Measurements from ENCODE around the gene NDUFA13.

NDUFA13 gene

GRCh38 chr19:19510432-19510831 lies 5.6 kb upstream of the NDUFA13 start:
- no peak for DNase-seq (ENCODE audit: low read depth)

GRCh38 chr19:19513682-19514081 lies 2.3 kb upstream of the NDUFA13 start:
- no peak for DNase-seq (ENCODE audit: low read depth)

DNA sequence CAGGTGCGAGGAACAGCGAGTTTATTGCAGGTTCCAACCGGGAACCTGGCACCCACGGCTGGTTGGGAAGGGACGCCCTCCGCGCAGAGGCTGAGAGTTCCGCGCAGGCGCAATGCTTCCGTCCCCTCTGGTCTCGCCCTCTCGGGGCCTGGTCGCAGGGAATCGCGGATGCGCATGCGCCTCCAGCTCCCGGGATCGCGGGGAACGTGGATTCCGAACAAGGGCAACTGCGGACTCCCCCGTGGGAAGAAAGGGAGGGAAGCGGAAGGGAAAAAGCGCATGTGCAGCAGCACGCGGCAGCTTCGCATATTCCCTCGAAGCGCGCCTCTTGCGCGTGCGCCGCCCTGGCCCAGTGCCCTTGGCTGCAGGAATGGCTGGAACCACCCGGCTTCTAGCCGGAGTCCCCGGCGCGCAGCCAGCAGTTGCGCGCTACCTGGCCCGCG lies 1.8 kb upstream of the NDUFA13 start:
- no peak for DNase-seq (ENCODE audit: low read depth)

DNA sequence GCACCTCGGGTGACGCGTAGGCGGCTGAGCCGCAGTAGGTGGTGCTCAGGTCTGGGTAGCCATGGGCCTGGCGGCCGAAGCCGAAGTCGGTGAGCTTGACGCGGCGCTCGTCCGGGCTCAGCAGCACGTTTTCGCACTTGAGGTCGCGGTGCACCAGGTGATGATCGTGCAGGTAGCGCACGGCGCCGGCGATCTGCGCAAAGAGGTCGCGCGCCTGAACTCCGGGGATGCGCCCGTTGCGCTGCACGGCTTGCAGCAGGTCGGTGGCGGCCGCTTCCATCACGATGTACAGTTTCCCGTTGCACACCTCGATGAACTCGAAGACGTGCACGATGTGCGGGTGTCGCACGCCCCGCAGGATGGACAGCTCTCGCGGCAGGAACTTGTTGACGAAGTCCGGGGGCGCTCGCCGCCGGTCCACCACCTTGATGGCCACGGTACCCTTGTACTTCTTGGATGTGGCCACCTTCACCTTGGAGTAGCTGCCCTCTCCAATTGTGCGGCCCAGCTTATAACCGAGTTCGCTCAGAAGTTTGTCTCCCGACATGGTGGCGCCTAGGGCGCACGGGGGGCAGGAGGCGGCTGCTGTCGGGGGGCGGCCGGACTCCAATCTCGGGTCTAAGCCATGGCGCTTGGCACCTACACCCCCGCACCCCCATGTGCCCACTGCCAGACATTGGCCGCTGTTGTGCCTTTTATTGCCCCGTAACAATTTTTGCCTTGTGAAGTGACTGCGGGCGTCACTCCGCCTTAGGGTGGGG lies 964 bp upstream of the NDUFA13 start, which contains the start of gene TSSK6:
TSS of gene TSSK6 (minus strand) at position 668 of the 761 bp plus-strand sequence. CDS start at position 547, 121 bp downstream.
- DNase-seq (ENCODE audit: low read depth): no peak

- DNase-seq (ENCODE audit: low read depth): no peak
Measured at GRCh38 chr19:19517235-19517619, 1.2 kb downstream of the NDUFA13 start.

- DNase-seq (ENCODE audit: low read depth): no peak
Measured at GRCh38 chr19:19520989-19521388, 5.0 kb downstream of the NDUFA13 start.

- no peak for DNase-seq (ENCODE audit: low read depth)
Measured at GRCh38 chr19:19523177-19523576, 7.2 kb downstream of the NDUFA13 start.

DNA sequence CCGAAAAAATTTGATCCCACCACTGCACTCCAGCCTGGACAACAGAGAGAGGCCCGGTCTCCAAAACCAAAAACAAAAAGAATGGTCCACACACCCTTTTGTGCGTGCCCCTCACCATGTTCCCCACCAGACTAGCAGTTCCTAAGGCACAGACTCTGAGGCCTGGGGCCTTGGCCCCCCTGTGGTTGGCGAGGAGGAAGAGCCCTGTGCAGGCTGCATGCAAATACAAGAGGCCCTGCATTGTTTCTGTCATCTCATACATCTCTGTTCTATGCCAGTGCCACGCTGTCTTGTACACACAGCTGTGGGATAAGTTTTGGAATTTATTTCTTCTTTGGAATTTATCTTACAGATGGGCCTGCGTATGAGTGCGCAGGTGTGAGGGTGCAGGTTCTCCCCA lies 8.0 kb downstream of the NDUFA13 start:
- DNase-seq (ENCODE audit: low read depth): no peak

DNA sequence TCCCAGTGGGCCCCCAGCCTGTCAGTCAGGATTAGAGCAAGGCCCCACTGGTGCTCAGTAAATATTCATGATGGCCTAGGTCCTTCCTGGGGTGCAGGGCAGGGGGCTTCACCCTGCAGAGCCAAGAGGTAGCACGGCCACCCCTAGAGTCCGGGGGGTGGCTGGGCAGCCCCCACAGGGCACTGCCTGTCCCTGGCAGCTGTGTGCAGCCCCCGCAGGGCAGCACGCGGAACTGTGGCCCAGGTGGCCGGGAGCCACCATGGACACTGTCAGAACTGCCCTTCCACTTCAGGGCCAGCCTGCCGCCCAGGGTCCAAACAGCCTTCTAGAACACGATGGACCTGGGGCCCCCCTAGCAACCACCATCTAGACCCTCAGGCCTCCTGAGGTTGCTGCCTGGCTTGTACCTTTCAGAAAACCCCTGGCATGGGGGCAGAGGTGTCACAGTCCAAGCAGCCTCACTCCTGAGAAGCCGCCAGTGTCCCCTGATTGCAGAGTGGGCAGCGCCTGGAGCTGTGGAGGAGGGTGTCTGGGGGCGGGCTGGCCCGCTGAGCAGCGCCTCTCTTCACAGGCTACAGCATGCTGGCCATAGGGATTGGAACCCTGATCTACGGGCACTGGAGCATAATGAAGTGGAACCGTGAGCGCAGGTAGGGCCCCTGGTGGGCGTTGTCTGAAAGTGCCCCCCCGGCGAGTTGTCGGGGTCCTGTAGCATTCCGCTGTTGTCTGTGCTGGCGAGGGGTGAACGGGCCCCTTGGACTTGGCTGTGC lies 9.8 kb downstream of the NDUFA13 start:
- no peak for DNase-seq (ENCODE audit: low read depth)

GRCh38 chr19:19526581-19527370 lies 10.8 kb downstream of the NDUFA13 start:
- DNase-seq (ENCODE audit: low read depth): no peak

DNA sequence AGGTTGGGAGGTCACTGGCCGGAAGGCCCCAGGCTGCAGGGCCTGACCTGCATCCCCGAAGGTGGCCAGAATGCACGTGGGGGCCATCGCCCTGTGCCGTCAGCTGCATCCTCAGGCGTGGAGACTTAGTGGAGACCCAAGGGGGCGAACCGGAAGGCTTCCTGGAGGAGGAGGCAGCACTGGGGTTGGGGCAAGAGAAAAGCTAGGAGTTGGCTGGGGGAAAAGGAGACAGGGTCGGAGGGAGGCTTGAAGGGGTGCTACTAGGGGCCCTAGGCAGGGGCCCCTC lies 11.3 kb downstream of the NDUFA13 start:
- no peak for DNase-seq (ENCODE audit: low read depth)

DNA sequence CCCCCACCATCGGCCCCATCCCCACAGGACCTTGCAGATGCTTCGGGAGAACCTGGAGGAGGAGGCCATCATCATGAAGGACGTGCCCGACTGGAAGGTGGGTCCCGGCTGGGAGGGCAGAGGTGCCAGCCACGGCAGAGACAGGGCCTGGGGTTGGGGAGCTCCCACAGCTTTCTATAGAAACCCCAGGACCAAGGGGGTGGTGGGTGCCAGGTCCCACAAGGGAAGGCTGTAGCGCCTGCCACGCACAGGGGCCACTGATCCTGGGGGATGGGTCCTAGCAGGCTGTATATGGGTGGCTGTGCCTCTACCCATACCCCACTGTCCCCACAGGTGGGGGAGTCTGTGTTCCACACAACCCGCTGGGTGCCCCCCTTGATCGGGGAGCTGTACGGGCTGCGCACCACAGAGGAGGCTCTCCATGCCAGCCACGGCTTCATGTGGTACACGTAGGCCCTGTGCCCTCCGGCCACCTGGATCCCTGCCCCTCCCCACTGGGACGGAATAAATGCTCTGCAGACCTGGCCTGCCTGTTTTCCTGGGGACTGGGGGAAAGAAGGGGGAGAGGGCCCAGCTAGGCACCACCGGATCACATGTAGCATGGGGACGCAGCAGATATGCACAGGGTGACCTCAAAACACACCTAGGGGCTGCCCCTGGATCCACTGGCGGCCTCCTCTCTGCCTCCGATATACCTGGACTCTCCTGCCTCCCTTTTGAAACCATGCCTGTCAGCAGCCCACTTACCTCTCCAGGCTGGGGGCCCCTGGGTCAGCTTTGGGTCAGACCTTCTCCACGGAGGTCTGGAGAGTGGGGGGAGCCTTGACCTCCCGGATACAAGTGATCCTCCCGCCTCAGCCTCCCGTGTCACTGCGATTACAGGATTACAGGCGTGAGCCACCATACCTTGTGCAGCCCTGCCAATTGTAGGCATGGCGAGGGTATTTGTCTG lies 11.9 kb downstream of the NDUFA13 start:
- no peak for DNase-seq (ENCODE audit: low read depth)

- no peak for DNase-seq (ENCODE audit: low read depth)
Measured at GRCh38 chr19:19528721-19529490, 12.9 kb downstream of the NDUFA13 start, which contains the start of gene YJEFN3. TSS of gene YJEFN3 (plus strand) at chr19:19528911. CDS start at chr19:19528933, 22 bp downstream.

DNA sequence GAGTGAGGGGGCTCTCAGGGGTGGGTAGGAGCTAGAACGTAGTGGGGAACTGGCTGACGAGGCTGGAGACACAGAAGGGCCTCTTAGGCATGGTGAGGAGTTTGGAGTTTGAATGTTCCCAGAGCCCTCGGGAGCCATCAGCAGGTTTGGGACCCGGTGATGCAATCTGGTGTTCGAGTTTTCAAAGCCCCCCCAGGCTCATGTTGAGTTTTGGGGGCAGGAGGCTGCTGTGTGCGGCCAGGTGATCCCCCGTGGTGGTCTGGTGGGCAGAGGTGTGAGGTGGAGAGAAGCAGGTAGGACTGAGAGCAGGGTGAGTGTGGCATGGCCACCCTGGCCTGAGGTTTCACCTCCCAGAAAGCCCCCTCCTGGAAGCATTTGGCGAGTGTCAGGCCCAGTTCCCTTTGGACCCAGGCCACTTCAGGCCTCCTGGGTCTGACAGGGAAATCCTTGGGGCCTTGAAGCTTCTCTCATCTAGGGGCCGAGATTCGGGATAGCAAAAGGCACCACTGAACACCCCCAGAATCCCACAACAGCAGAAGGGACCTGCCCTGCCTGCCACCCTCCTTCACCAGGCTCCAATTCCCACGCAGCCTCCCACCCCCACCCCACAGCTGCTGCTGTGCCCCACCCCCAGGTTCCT lies 13.9 kb downstream of the NDUFA13 start:
- no peak for DNase-seq (ENCODE audit: low read depth)

GRCh38 chr19:19530423-19530804 lies 14.4 kb downstream of the NDUFA13 start:
- no peak for DNase-seq (ENCODE audit: low read depth)

DNA sequence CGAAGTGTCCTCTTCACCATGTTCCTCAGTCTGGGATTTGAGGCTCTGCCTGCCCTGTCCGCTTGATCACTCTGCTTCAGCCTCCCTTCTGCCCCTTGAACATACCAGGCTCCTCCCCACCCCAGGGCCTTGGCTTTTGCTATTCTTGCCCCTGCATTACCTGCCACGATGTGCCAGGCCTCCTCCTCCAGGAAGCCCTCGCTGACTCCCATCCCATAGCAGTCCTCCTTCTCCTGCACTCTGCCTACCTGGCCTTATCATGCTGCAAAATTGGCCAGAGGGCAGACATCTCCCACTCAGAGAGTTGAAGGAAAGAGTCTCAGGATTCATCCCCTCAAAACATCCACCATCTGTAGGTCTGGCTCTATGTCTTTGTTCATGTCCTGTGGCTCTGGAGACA lies 14.9 kb downstream of the NDUFA13 start:
- DNase-seq (ENCODE audit: low read depth): no peak

- peak; percentile 80 for DNase-seq (ENCODE audit: low read depth)
Measured at GRCh38 chr19:19531951-19532805, 16.2 kb downstream of the NDUFA13 start.

DNA sequence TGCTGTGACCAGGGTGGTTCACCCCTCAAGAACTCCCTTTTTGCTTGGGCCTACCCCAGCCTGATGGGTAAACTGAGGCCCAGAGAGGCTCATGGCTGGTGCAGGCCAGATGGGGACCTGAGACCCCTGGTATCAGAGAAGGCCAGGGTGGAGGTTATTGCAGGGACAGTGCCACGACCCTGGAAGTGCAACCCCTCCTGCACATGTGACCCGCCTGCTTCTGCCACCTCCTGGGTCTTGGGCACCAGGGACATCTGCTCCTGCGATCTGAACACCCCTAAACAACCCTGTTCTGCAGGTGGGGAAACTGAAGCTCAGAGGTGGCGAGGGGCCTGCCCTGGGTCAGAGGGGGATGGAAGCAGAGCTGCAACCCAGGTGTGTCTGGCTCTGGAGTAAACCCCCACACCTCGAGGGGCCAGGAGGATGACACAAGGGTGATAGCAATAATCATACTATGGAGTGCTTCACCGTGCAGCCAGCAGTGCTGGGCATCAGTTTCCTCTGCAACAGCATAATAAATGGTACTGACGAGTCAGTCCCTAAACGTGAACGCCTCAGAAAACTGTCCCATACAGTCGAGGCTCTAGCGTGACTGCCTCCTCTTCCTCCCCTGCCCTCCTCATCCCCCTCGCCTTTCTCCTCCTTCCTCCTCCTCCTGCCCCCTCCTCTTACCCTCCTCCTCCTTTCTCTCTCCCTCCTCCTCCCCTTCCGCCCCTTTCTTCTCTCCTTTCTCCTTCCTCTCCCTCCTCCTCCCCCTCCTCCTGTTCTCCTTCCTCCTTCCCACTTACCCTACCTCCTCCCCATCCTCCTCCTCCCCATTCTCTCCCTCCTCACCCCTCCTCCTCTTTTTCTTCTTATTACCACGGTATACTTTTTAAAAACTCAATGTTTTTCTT lies 17.0 kb downstream of the NDUFA13 start:
- no peak for DNase-seq (ENCODE audit: low read depth)
